HepG2 (cell line): ENCODE results near the gene NMNAT1. TPM values are rescaled to one million over a fixed set of nuclear protein-coding genes. Genes with fewer than 3 reads are reported as not detected.

ENCODE experiments used
- FOSL2 ChIP-seq: sonication (generic); formaldehyde crosslinking; IDR thresholded peaks from 2 replicates; pipeline ENCODE4 v1.4.0; 2020; ENCODE audit warnings: missing genetic modification reagents
- FOXJ3 ChIP-seq: sonication (generic); formaldehyde crosslinking; IDR thresholded peaks from 2 replicates; pipeline ENCODE4 v1.4.0; 2020; ENCODE audit warnings: missing genetic modification reagents, mild to moderate bottlenecking, borderline replicate concordance
- HOXA3 ChIP-seq: sonication (generic); formaldehyde crosslinking; IDR thresholded peaks from 2 replicates; pipeline ENCODE4 v1.5.0; 2020; ENCODE audit warnings: missing genetic modification reagents
- JUNB ChIP-seq: sonication (generic); formaldehyde crosslinking; IDR thresholded peaks from 2 replicates; pipeline ENCODE4 v1.8.0; 2022; ENCODE audit warnings: missing genetic modification reagents, mild to moderate bottlenecking, borderline replicate concordance
- MLLT10 ChIP-seq: sonication (generic); formaldehyde crosslinking; IDR thresholded peaks from 2 replicates; pipeline ENCODE4 v1.4.0; 2020; ENCODE audit warnings: missing genetic modification reagents
- MTF2 ChIP-seq: sonication (generic); formaldehyde crosslinking; IDR thresholded peaks from 2 replicates; pipeline ENCODE4 v1.5.0; 2020; ENCODE audit warnings: missing genetic modification reagents, borderline replicate concordance
- NKX3-1 ChIP-seq: sonication (generic); formaldehyde crosslinking; IDR thresholded peaks from 2 replicates; pipeline ENCODE4 v1.5.0; 2020; ENCODE audit warnings: missing genetic modification reagents
- RBM39 ChIP-seq: fragments of 200-400 bp; formaldehyde crosslinking; IDR thresholded peaks from one replicate; pipeline ENCODE4 v1.6.1; 2018; ENCODE audit warnings: antibody characterized with exemption, mild to moderate bottlenecking, low read depth, low read length; ENCODE audit not compliant: poor library complexity, severe bottlenecking
- RORA ChIP-seq: sonication (generic); formaldehyde crosslinking; IDR thresholded peaks from 2 replicates; pipeline ENCODE4 v1.5.0; 2020; ENCODE audit warnings: mild to moderate bottlenecking, missing genetic modification reagents, moderate library complexity
- SMAD3 ChIP-seq: sonication (generic); formaldehyde crosslinking; IDR thresholded peaks from 2 replicates; pipeline ENCODE4 v1.4.0; 2020; ENCODE audit warnings: missing genetic modification reagents
- ZNF10 ChIP-seq: sonication (generic); formaldehyde crosslinking; IDR thresholded peaks from 2 replicates; pipeline ENCODE4 v1.4.0; 2020; ENCODE audit warnings: mild to moderate bottlenecking, low read depth, missing genetic modification reagents, borderline replicate concordance
- ZNF12 ChIP-seq: sonication (generic); formaldehyde crosslinking; IDR thresholded peaks from 2 replicates; pipeline ENCODE4 v1.5.0; 2020; ENCODE audit warnings: missing genetic modification reagents
- ZNF572 ChIP-seq: sonication (generic); formaldehyde crosslinking; IDR thresholded peaks from 2 replicates; pipeline ENCODE4 v1.5.1; 2020; ENCODE audit warnings: mild to moderate bottlenecking, missing genetic modification reagents
- ZNF605 ChIP-seq: sonication (generic); formaldehyde crosslinking; IDR thresholded peaks from 2 replicates; pipeline ENCODE4 v1.8.0; 2022; ENCODE audit warnings: mild to moderate bottlenecking, missing genetic modification reagents
- ZNF660 ChIP-seq: sonication (generic); formaldehyde crosslinking; IDR thresholded peaks from 2 replicates; pipeline ENCODE4 v1.5.1; 2020; ENCODE audit warnings: mild to moderate bottlenecking, low read depth, missing genetic modification reagents, borderline replicate concordance
- ZNF792 ChIP-seq: IDR thresholded peaks from 2 replicates; pipeline ENCODE4 v1.6.1; 2016
- polyA plus RNA-seq, 8 experiments: library from polyadenylated mRNA; depleted of rRNA in 3 of 8; stranded (reverse) in 7 of 8; unstranded in 1 of 8; fragments of >200 nt; fragmentation: Illumina TruSeq in 4 of 8; extraction: Trizol in 4 of 8; gene quantifications; 2 replicates each; pipeline versions ENCODE4 v1.2.1 to v1.2.3, GENCODE V29; 2011 to 2016; ENCODE audit warnings: low read depth in 4 of 8, missing spikeins in 1 of 8, mixed read lengths in 1 of 8; ENCODE audit not compliant: insufficient read depth in 1 of 8
- total RNA-seq, 5 experiments: library from RNA; depleted of rRNA; stranded (reverse); fragments of >200 nt; fragmentation: Illumina TruSeq; extraction: Trizol; gene quantifications; 2 replicates each; pipeline ENCODE4 v1.2.3, GENCODE V29; 2016; ENCODE audit warnings: low read depth in 1 of 5
- TF ChIP-seq, protein P1 (sequence below): sonication (generic); formaldehyde crosslinking; IDR thresholded peaks from 2 replicates; pipeline ENCODE4 v1.4.0; 2020; ENCODE audit warnings: missing genetic modification reagents, borderline replicate concordance
- TF ChIP-seq, protein P2 (sequence below): sonication (generic); formaldehyde crosslinking; IDR thresholded peaks from 2 replicates; pipeline ENCODE4 v1.5.0; 2020; ENCODE audit warnings: missing genetic modification reagents
- TF ChIP-seq, protein P3 (sequence below): sonication (generic); formaldehyde crosslinking; conservative IDR thresholded peaks from 2 replicates; pipeline ENCODE4 v1.5.0; 2020; ENCODE audit warnings: missing genetic modification reagents

The NMNAT1 gene
- total and polyA plus RNA-seq, 2 of the 13 experiments (the other 11 are each of a cell fraction or from before 2014, with no cell fraction given), result 5.6 to 12.2 TPM

DNA sequence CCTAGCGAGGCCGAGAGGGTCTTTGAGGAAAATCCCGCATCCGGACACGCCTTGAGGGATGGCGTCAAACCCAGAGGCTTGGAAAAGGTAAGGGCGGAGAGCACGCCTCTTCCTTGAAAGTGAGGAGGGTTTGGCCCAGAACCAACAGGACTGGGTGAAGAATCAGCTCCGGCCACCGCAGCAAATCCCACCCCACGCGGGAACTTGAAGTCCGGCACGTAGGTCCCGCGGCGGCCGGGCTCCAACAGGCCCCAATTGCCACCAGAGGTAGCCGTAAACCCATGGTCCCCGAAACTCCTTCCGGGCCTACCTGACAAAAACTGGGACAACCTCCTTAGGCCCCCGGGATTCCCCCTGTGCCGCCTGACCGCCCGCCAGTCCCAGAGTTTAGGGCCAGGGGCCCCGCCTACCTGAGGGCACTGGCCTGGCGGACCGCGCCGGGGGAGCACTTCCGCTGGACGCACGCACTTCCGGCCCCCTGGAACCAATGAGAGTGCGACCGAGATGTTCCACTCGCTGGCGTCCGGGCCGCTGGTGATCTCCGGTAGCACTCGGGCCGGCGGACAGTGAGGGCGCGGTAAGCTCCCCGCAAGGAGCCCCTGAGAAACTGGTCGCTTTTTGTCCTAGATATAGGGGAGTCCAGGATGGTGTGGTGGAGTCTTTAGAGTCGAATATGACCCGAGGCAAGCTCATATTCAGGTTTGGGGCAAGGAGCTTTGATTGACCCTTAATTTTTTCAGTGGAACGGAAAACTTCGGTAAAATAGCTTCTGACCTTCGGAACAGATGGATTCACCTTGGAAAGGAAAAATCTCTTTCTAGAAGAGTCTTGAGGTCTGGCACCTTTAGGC is at the start of gene NMNAT1, which contains the start of gene LZIC (continued):
- TF ChIP-seq NKX3-1 (CRISPR knock-in tag) (peak; percentile 84), MTF2 (CRISPR knock-in tag) (peak; percentile 57; the same call in 1 of the 2 replicates), RBM39 (peak; percentile 95), FOSL2 (CRISPR knock-in tag) (no peak), SMAD3 (CRISPR knock-in tag) (peak; percentile 69; the same call in 1 of the 2 replicates), ZNF605 (CRISPR knock-in tag) (no peak; the same call in 1 of the 2 replicates), HOXA3 (CRISPR knock-in tag) (peak; percentile 93), ZNF792 (peak; percentile 91), ZNF12 (CRISPR knock-in tag) (no peak), ZNF10 (CRISPR knock-in tag) (no peak), MLLT10 (no peak), ZNF660 (CRISPR knock-in tag) (no peak; the same call in 1 of the 2 replicates), ZNF572 (no peak), JUNB (CRISPR knock-in tag) (no peak), RORA (no peak), FOXJ3 (CRISPR knock-in tag) (0 out of 2 replicates have a peak, but pooled peaks have one; percentile 55)
- TF ChIP-seq, protein P1, sequence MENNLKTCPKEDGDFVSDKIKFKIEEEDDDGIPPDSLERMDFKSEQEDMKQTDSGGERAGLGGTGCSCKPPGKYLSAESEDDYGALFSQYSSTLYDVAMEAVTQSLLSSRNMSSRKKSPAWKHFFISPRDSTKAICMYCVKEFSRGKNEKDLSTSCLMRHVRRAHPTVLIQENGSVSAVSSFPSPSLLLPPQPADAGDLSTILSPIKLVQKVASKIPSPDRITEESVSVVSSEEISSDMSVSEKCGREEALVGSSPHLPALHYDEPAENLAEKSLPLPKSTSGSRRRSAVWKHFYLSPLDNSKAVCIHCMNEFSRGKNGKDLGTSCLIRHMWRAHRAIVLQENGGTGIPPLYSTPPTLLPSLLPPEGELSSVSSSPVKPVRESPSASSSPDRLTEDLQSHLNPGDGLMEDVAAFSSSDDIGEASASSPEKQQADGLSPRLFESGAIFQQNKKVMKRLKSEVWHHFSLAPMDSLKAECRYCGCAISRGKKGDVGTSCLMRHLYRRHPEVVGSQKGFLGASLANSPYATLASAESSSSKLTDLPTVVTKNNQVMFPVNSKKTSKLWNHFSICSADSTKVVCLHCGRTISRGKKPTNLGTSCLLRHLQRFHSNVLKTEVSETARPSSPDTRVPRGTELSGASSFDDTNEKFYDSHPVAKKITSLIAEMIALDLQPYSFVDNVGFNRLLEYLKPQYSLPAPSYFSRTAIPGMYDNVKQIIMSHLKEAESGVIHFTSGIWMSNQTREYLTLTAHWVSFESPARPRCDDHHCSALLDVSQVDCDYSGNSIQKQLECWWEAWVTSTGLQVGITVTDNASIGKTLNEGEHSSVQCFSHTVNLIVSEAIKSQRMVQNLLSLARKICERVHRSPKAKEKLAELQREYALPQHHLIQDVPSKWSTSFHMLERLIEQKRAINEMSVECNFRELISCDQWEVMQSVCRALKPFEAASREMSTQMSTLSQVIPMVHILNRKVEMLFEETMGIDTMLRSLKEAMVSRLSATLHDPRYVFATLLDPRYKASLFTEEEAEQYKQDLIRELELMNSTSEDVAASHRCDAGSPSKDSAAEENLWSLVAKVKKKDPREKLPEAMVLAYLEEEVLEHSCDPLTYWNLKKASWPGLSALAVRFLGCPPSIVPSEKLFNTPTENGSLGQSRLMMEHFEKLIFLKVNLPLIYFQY (CRISPR knock-in tag), result peak; percentile 86
- TF ChIP-seq, protein P2, sequence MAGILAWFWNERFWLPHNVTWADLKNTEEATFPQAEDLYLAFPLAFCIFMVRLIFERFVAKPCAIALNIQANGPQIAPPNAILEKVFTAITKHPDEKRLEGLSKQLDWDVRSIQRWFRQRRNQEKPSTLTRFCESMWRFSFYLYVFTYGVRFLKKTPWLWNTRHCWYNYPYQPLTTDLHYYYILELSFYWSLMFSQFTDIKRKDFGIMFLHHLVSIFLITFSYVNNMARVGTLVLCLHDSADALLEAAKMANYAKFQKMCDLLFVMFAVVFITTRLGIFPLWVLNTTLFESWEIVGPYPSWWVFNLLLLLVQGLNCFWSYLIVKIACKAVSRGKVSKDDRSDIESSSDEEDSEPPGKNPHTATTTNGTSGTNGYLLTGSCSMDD (CRISPR knock-in tag), result no peak
- TF ChIP-seq, protein P3, sequence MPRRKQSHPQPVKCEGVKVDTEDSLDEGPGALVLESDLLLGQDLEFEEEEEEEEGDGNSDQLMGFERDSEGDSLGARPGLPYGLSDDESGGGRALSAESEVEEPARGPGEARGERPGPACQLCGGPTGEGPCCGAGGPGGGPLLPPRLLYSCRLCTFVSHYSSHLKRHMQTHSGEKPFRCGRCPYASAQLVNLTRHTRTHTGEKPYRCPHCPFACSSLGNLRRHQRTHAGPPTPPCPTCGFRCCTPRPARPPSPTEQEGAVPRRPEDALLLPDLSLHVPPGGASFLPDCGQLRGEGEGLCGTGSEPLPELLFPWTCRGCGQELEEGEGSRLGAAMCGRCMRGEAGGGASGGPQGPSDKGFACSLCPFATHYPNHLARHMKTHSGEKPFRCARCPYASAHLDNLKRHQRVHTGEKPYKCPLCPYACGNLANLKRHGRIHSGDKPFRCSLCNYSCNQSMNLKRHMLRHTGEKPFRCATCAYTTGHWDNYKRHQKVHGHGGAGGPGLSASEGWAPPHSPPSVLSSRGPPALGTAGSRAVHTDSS (CRISPR knock-in tag), result 0 out of 2 replicates have a peak, but pooled peaks have one; percentile 33
